SU-DHL-6 (cell line): ENCODE measurements around the gene CHCHD1.

Experiments
- CTCF ChIP-seq: fragments of 200-600 bp; sonication (generic); IDR thresholded peaks from one replicate; pipeline ENCODE4 v1.5.1; 2017; ENCODE audit warnings: antibody characterized with exemption, mild to moderate bottlenecking, low read length, moderate library complexity; ENCODE audit not compliant: insufficient read depth, poor library complexity, severe bottlenecking
- EZH2phosphoT487 ChIP-seq: fragments of 200-600 bp; sonication (generic), shearing (Covaris generic); conservative IDR thresholded peaks from 2 replicates; pipeline ENCODE4 v1.6.1; 2018; ENCODE audit warnings: mild to moderate bottlenecking, antibody characterized with exemption, low read length, moderate library complexity, mixed read lengths

DNA sequence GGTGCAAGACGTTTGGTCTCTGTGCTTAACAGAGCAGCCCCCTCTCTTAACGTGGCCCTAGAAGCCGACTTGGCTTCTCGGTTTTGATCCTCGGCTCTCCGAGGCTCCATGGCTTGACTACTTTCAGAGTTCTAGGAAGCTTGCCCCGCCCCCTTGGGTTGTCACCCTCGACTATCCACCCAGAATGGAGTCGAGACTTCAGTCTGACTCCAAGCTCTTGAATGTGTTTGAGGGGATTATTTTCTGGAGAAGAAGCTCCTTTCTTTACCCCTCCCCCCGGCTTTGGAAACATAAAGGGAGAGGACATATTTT, 37.2 kb upstream of the CHCHD1 start:
- TF ChIP-seq CTCF (no peak), EZH2phosphoT487 (no peak)
